Fibroblast of skin of left biceps (primary cell): Measurements from ENCODE around the gene AK3.

ENCODE experiments used
- DNase-seq, 2 experiments: peaks; one replicate each; pipeline ENCODE4 v3.0.0-alpha.2; 2013; ENCODE audit warnings: low read depth in 2 of 2

The AK3 gene

GRCh38 chr9:4706021-4706420 is 35.0 kb downstream of the AK3 start:
- no peak for DNase-seq

GRCh38 chr9:4704129-4704528 is 36.9 kb downstream of the AK3 start:
- DNase-seq = no peak

DNA sequence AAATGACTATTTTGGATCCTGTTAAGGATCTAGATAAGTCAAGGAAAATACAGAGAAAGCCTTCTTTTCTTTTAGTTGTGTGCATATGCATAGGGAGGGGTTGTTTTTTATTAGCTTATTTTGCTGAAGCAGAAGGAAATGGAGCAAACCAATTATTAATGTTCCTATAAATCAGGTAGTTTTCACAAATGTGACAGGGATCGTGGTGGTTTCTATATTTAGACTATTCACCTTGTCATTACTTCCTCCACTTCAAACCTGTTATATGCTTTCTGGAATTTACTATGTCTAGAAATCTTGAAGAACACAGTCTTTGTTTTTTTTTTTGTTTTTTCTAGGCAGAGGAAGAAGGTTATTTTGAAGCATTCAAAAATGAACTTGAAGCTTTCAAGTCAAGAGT is 39.5 kb downstream of the AK3 start:
- no peak for DNase-seq

DNA sequence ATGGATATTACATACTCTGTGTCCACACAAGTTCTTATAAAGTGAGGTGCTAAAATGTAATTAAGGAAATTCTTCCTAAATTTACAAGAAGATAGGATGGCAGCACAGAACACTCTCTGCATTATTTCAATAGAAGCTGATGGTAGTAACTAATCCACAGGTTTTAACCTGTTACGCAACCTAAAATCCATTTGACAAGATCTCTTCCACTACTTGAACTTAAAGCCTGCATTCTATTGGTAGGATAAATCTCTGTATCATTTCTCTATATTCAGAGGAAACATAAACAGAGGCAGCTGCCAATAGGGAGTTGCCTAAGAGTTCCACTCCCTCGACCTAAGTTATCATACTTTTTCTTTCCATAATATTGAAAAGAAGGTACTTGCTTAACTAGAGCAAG is 40.1 kb downstream of the AK3 start:
- no peak for DNase-seq

DNA sequence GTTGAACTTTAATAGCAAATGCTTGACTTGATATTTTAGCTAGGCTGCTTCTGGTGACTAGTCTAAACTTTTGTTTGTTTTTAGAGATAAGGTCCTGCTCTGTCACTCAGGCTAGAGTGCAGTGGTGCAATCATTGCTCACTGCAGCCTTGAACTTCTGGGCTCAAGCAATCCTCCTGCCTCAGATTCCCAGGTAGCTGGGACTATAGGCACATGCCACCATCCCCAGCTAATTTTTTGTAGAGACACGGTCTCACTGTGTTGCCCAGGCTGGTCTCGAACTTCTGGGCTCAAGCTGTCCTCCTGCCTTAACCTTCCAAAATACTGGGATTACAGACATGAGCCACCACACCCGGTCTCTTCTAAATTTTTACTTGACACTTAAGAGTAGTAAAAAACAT is 40.9 kb downstream of the AK3 start:
- no peak for DNase-seq

DNA sequence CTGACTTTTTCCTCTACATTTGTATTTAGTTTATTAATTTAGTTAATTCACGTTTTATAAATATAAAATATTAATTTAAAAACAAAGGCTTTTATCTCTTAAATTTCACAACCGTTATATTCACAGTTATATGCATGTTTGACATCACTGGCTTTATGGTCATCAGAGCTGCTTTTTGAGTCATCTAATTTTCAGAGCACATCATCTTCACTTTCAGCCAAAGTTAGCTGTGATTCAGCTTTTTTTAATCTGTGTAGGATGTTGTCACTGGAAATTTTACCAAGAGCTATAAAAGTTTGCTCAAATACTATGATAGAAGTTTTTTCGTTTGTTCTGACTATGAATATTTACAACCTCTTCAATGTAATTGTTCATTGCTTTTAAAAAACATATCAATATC is 49.2 kb downstream of the AK3 start:
- no peak for DNase-seq

- no peak for DNase-seq
These were observed 50.9 kb downstream of the AK3 start for GRCh38 chr9:4690144-4690543.

- no peak for DNase-seq
These were observed 51.3 kb downstream of the AK3 start for GRCh38 chr9:4689687-4690104.

DNA sequence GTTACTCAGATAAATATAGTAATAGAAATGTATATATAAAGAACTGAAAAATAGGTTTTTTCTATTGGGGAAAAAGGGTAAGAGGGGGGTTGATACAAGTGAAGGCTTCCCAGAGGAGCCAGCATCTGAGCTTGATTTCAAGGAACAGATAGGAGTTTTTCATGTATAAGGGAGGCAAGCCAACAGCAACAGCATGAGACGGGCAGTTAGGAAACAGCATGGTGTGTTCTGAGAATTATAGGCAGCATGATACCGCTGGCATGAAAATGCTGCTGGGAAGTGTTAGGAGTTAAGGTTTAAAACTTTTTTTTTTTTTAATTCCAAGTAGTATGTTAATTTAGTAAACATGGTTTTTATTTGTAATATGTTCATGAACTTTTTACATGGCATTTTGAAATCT is 52.0 kb downstream of the AK3 start:
- no peak for DNase-seq

- no peak for DNase-seq
These were observed 54.4 kb downstream of the AK3 start for GRCh38 chr9:4686584-4686983.

DNA sequence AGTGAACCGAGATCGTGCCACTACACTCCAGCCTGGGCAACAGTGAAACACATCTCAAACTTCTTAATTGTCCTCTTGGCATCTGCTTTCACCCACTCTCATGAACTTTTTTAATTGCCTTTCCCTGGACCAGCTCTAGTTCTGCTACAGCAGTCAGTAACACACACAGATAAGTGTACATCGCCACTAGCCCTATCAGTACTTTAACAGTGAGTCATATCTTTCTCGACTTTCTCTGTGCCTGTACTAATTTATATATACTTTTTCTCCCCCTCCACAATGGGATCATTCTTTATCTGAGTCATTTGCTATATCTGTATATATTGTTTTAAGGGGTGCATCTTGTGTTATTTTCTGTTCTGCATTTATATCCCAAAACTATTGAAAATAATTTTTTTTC is 54.9 kb downstream of the AK3 start:
- no peak for DNase-seq

- DNase-seq = no peak
These were observed 56.2 kb downstream of the AK3 start for GRCh38 chr9:4684820-4685219.

GRCh38 chr9:4680750-4681149 is 60.3 kb downstream of the AK3 start:
- no peak for DNase-seq

- DNase-seq = no peak
These were observed 60.9 kb downstream of the AK3 start for GRCh38 chr9:4680173-4680525.

DNA sequence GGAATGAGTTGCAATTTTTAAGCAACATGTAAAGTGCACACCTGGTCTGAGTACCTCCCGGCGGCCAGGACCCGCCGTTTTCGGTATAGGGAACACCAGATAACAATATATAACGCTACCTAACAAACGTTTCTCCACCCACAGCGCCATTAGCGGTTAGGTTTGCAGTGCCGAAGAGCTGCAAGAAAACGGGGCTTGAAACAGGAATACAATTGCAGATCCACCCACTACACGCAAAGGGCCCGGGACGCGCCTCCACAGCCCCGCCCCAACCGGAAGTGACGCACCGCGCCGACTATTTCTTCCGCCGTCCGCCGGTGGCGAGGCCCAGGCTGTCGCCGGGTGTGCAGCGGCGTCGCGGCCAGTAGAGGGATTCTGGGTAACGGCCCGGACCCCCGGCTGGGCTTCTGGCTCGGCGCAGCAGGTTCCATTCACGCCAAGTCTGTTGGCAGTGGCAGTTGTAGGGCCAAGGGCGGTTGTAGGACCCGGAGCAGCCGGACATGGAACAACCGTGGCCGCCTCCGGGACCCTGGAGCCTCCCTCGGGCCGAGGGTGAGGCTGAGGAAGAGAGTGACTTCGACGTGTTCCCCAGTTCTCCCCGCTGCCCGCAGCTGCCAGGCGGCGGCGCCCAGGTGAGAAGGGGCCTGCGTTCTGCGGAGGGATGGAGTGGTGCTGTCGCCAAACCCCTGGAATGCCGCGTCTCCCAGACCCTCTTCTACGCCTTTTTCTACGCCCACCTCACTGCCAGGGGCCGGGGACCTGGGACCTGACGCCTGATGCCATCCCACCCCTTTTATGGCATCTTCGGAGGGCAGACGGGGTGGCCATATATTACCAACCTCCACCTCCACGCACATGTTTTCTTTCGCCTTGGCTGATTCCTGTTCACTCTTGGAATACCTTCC is 61.5 kb downstream of the AK3 start, which contains the start of gene CDC37L1:
TSS of gene CDC37L1 (plus strand) at position 302 of the 905 bp plus-strand sequence. CDS start at position 501, 199 bp downstream.
- DNase-seq = peak; percentile 85 to 86

DNA sequence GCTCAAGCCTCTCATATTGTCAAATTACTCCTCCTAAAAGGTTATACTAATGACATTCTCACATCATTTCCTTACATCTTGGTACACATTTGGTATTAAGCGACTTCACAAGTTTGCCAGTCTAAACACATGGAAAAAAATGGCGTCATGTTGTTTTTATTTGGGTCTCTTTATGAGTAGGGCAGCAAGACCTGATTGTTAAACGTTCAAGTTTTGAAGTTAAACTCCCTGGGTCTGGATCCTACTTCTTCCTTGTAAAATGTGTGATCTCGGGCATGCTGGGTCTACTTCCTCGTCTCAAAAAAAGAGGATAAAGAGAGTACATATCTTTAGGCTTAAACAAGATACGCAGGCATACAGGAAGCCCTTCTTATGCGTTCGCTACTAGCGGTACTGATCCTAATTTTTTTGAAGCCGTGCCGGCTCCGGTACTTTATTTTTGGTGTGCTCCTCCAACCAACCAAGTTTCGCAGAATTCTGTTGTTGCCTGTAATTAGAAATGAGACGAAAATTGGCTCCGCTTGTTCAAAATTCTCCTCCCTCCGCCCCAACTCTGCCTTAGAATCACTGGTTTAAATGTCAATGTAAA is 62.2 kb downstream of the AK3 start:
- DNase-seq = no peak

GRCh38 chr9:4677392-4677791 is 63.6 kb downstream of the AK3 start:
- no peak for DNase-seq

DNA sequence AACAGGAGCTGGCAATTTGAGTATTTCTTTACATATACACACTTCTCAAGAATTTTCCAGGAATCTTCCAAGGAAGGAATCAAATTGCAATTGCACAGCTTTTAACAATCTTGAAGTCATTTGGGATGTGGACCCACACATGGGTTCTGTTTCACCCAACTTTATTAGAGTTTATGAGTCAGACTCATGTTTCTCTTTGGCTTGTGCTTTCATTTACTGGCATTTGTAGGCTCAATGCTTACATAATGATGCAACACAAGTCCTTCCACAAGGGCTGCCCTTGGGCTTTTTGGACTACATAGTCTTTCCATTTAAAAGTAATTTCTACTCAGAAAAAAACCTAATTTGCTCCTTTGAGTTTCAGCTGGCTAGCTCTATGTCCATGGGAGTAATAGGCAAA is 66.2 kb downstream of the AK3 start:
- DNase-seq = peak; percentile 91 to 92

- DNase-seq = no peak
These were observed 69.3 kb downstream of the AK3 start for GRCh38 chr9:4671737-4672136.

GRCh38 chr9:4670591-4670990 is 70.4 kb downstream of the AK3 start:
- DNase-seq = no peak

- DNase-seq = no peak
These were observed 71.1 kb downstream of the AK3 start for GRCh38 chr9:4669890-4670289.

DNA sequence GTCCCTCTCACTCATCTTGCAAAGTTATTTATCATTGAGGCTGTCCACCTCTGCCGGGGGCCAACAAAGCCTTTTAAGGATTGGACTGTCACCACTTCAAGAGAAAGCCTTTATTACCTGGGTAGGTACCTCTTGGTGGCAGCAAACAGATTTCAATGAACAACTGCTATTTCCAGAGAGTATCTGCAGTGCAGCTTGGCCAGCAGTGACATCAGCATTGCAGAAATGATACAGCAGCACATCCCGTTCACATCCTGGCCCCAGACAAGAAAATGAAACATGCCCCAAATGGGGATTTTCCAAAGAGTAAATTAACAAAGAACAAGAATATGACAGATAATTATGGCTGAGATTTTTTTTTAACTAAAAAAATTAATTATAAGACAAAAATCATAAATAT is 72.4 kb downstream of the AK3 start:
- no peak for DNase-seq

- DNase-seq = no peak
These were observed 73.3 kb downstream of the AK3 start for GRCh38 chr9:4667681-4668080.
